Activated naive CD8-positive, alpha-beta T cell treated with anti-CD3 and anti-CD28 coated beads, Interleukin-2, amount 50 U/mL, for 24 hours (primary cell): ENCODE measurements around the gene C5orf15.

Experiments
- ATAC-seq: fragments of 150-1000 bp; cut with Tn5 transposase; one replicate; pipeline ENCODE4 v1.10.0; 2021
- DNase-seq: peaks from one replicate; pipeline ENCODE4 v3.0.0; 2021
- H3K27ac Mint-ChIP-seq: one replicate; pipeline ENCODE4 v1.8.0; 2021; ENCODE audit warnings: mild to moderate bottlenecking, mixed read lengths
- H3K27me3 Mint-ChIP-seq: one replicate; pipeline ENCODE4 v1.8.0; 2021; ENCODE audit warnings: mixed read lengths
- H3K36me3 Mint-ChIP-seq: one replicate; pipeline ENCODE4 v1.8.0; 2021; ENCODE audit warnings: low read depth, mixed read lengths
- H3K4me1 Mint-ChIP-seq: one replicate; pipeline ENCODE4 v1.8.0; 2021; ENCODE audit warnings: mixed read lengths
- H3K4me3 Mint-ChIP-seq: one replicate; pipeline ENCODE4 v1.8.0; 2021; ENCODE audit warnings: mild to moderate bottlenecking, moderate library complexity, mixed read lengths
- H3K9me3 Mint-ChIP-seq: one replicate; pipeline ENCODE4 v1.8.0; 2021; ENCODE audit warnings: mixed read lengths

C5orf15 gene

DNA sequence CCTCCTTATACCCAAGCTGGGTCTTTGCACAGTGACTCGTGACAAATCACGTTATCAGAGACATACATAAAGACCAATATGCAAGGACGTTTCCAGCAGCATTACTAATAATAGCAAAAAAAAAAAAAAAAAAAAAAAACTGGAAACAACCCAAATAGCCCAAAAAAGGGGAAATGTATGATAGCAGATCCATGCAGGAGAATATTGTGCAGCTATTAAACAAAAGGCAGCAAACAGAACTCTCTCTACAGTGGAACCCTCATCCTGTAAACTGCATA is 37.7 kb downstream of the C5orf15 start:
- no peak for ATAC-seq
- peak overlapping the region; percentile 49 for H3K4me3 Mint-ChIP-seq
- peak overlapping the region; percentile 94 for H3K27ac Mint-ChIP-seq
- H3K9me3 Mint-ChIP-seq = no peaks in the 10 kb centered on the region
- peaks cover 79% of the 10 kb centered on the region for H3K4me1 Mint-ChIP-seq
- peaks cover 2% of the 10 kb centered on the region for H3K36me3 Mint-ChIP-seq
- DNase-seq = no peak
- no peaks in the 10 kb centered on the region for H3K27me3 Mint-ChIP-seq

DNA sequence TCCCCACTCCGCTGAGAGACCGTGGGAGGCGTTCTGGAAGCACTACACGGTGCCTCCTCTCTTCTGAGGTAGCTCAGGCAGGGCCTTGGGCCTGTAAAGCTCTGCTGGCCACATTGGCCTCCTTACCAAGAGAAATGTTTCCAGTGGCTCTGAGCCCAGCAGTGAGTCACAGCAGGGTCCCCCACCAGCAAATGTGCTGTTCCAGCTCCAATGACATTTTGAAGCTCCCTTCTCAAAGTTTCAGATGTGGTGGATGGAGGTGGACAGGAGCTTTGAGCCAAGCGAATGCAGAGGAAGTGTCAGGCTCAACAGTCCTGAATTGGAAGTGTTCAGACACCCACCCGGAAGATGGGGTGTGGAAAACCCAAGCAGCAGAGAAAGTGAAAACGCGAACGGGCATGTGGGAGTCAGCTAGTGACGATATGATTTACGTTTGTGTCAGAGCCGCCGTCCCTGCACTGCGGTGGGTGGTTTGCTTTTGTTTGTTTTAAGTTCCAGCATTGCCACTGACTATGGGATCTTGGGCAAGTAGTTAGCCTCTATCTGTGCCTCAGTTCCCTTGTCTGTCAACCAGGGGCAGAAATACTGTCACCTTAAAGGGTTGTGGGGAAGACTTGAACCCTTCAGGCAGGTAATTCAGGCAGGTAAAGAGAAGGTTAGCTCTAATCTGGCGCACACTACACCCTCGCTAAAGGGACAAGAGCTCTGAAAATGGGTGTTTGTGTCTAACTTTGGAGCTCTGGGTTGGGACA is 38.2 kb downstream of the C5orf15 start:
- no peaks in the 10 kb centered on the region for H3K9me3 Mint-ChIP-seq
- DNase-seq = peak; percentile 77
- peak; percentile 87 for ATAC-seq
- no peaks in the 10 kb centered on the region for H3K27me3 Mint-ChIP-seq
- peaks cover 2% of the 10 kb centered on the region for H3K36me3 Mint-ChIP-seq
- peaks cover 79% of the 10 kb centered on the region for H3K4me1 Mint-ChIP-seq
- peak overlapping the region; percentile 49 for H3K4me3 Mint-ChIP-seq
- peak overlapping the region; percentile 94 for H3K27ac Mint-ChIP-seq

DNA sequence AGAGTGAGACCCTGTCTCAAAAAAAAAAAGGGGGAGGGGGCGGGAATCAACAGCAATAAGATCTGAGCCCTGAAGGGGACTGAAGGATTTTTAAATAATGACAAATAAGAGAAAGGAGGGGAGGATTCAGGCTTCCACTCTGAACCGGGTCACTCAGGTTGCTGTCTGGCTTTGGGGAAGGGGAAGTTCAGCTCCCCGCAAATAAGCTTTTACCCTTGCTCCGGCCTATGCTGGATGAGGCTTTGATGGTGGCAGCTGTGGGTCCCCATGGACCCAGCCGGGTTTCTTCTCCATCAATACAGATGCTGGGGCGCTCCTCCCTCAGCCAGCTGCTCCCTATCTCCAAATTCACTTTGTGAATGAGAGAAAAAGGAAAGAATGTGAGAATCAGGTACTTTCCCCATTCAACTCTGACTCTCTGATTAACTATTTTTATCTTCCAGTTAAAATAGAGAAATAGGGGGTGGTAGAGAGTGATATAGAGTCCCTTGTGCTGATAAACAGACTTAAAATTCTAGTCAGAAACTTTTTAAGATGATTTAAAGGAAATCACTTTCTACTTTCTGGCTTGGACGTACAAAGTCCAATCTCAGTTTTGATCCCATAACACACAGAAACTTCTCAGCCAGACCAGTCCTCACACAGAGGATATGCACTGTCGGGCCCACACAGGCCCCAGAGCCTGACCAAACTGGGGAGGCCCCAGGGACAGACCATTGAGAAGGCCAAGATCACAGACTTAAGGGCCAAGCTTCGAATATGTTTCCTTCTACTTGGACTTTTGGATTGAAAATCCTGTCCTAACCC is 39.6 kb downstream of the C5orf15 start:
- Mint-ChIP-seq H3K9me3 (no peaks in the 10 kb centered on the region), H3K27ac (peak overlapping the region; percentile 94), H3K27me3 (peaks cover 3% of the 10 kb centered on the region), H3K4me3 (peak overlapping the region; percentile 42), H3K36me3 (peaks cover 2% of the 10 kb centered on the region), H3K4me1 (peaks cover 76% of the 10 kb centered on the region)
- DNase-seq (no peak), ATAC-seq (no peak)

DNA sequence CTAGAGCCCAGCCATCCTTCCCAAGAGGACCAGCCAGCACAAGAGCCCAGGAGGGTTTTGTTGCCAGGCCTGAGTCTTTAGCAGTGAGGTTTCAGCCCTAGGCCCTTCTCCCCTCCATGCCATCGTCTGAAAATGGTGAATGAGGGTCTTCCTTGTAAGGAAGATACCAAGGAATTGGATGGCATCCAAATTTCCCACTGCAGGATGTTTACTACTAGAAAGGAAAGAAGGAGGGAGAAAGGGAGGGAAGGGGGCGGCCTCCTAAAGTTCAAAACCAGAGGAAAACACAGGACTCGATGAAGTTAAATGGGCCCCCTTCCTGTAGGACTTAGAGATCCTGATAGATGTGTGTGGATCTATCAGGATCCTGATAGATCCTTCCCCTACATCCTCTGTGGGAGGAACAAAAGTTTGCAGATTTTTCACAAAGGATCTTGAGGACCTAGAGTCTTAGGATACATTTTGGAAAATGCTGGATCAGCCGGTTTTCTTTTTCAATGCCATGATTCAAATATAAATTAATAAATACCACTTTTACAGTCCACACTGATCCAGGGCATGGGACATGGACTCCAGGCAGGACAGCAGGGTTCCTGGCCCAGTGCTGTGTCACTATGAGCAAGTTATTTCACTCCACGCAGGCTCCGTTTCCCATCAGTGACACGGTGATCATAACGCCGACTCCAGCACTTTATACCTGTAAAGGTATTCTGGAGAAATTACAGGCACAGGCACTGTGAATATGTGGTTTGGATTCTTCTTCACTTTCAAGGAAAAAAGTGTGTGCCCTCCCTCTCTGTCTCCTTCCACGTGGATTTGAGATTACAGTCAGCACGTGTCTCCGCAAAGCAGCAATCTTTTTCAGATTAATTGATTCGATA is 40.9 kb downstream of the C5orf15 start:
- no peak for ATAC-seq
- H3K4me1 Mint-ChIP-seq = peaks cover 66% of the 10 kb centered on the region

DNA sequence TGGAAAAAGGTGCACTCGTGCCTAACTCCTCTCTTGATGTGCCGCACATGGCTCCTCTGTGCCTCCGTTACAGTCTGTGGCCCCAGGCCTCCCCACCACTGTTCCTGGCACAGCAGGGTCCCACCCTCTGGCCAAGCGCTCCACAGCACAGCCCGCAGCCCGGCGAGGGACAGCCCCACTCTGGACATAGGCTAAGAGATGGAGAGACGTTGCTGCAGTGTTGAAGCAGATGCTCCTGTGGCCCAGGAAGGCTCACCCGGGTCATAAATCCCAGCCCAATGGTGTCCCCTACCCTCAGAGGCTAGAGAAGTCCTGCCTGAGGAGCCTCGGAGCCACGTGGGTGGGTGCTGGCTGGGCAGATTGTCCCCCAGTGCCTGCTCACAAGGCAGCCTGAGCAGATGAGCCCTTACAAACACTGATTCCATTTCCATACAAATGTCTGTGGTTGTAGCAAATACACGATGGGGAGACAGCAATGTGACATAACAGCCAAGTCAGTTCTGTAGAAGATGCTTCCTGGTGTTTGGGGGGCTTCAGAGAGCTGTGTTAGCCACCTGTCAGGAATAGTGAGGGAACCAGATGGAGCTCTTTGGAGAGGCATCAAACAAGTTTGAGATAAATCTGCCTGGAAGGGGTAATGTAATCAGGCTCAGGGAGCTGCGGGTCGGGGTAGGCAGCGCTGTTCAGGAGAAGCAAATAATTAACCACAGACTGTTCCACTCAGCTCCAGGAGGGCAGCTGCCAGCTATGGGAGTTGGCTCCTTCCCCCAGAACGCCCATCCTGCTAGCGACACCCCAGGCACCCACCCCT is 41.7 kb downstream of the C5orf15 start:
- Mint-ChIP-seq H3K9me3 (no peaks in the 10 kb centered on the region), H3K36me3 (no peaks in the 10 kb centered on the region), H3K27ac (peak overlapping the region; percentile 26), H3K4me3 (no peak overlapping the region), H3K4me1 (peaks cover 65% of the 10 kb centered on the region), H3K27me3 (peaks cover 7% of the 10 kb centered on the region)
- ATAC-seq (no peak), DNase-seq (no peak)

More for the DNA sequence above, 40.9 kb downstream of the C5orf15 start:
- H3K27ac Mint-ChIP-seq = peak overlapping the region; percentile 94
- no peak for DNase-seq
- H3K36me3 Mint-ChIP-seq = no peaks in the 10 kb centered on the region
- H3K9me3 Mint-ChIP-seq = no peaks in the 10 kb centered on the region
- H3K27me3 Mint-ChIP-seq = peaks cover 5% of the 10 kb centered on the region
- H3K4me3 Mint-ChIP-seq = no peak overlapping the region

DNA sequence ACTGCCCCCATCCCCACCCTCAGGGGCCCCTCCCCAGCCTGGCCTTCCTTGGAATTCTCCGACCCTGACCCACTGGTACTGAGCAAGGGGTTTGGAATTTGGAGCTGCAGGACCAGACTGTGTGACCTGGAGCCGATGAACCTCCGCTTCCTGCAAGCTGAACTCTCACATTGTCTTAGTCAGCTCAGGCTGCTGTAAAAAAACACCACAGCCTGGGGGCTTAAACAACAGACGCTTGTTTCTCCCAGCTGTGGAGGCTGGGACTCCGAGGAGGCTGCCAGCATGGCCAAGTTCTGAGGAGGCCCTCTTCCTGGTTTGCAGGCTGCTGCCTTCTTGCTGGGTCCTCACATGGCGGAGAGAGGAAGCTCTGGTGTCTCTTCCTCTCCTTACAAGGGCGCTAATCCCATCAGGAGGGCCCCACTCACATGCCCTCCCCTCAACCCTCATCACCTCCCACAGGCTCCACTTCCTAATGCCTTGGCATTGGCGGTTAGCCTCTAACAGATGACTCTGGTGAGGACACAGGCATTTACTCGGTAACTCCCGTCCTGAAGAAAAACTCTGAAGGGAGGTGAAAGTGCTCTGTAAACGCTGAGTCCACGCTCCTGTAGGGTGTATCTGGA is 42.4 kb downstream of the C5orf15 start:
- Mint-ChIP-seq H3K27ac (no peak overlapping the region), H3K27me3 (peaks cover 7% of the 10 kb centered on the region), H3K36me3 (no peaks in the 10 kb centered on the region), H3K9me3 (no peaks in the 10 kb centered on the region), H3K4me1 (peaks cover 61% of the 10 kb centered on the region), H3K4me3 (no peak overlapping the region)
- no peak for ATAC-seq
- no peak for DNase-seq

DNA sequence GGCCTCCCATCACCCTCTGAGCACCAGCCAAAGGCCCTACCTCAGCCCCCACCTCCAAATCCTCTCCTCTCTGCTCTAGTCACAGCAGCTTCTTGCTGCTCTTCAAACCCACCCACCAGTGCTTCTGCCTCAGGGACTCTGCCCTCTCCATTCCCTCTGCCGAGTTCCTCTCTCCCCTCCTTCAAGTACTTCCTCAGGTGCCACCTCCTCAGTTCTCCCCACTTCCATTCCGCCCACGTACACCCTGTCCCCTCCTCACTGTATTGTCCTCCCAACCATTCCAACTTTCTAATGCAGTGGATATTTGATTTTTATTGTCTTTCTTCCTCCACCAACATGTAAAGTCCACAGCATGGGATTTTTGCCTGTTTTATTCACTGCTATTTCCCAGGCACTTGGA is 43.2 kb downstream of the C5orf15 start:
- H3K27me3 Mint-ChIP-seq = peaks cover 9% of the 10 kb centered on the region
- no peak overlapping the region for H3K4me3 Mint-ChIP-seq
- no peaks in the 10 kb centered on the region for H3K9me3 Mint-ChIP-seq
- H3K36me3 Mint-ChIP-seq = no peaks in the 10 kb centered on the region
- H3K27ac Mint-ChIP-seq = no peak overlapping the region
- H3K4me1 Mint-ChIP-seq = peaks cover 61% of the 10 kb centered on the region
- no peak for DNase-seq
- no peak for ATAC-seq

DNA sequence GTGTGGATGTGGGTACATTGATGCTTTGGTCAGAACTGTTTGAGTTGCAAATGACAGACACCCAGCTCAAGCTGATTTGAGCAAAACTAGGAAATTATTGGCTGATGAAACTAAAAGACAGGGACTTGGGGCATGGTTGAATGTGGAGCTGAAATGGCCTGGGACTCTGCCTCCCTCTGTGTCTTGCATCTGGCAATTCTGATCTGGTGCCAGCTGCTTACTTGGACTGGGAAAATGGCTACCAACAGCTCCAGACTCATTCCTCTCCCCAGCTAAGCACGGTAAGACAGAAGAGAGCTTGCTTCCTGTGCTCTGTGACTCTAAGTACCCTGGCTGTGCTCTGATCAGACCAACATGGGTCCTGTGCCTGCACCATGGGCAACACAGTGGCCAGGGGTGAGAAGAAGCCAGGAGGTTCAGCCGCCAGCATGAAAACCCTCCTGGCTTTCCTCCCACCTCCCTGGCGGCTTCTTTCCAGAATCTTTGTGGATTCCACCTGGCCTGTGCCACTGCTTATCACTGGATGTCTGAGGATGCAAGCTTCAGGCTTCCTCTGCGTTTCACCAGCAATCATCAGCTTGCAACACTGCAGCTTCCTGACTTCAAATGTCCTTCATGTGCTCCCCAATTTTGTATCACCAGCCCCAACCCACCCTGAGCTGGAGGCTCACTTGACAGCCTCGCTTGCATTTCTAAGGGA is 44.1 kb downstream of the C5orf15 start:
- no peak for ATAC-seq
- H3K36me3 Mint-ChIP-seq = no peaks in the 10 kb centered on the region

DNA sequence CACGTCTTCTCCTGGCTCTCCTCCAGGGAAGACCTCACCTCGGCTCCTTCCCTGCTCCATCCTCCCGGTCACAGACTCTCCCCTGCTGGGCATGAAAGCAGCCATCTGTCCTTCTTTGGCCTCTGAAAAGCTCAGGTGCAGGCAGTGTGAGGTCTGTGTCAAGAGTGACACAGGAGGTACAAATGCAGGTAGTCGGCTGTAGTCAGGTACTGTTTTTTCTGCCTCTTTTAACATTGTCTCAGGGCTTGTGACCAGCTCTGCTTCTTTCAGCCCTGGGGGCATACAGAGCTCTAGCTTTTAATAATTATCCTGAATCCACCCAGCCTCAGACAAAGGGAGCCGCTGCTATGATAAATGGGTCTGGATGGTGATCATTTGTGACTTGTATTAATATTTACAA is 46.4 kb downstream of the C5orf15 start:
- no peak for DNase-seq
- H3K4me1 Mint-ChIP-seq = peaks cover 53% of the 10 kb centered on the region
- no peaks in the 10 kb centered on the region for H3K36me3 Mint-ChIP-seq
- H3K27ac Mint-ChIP-seq = no peak overlapping the region
- no peaks in the 10 kb centered on the region for H3K9me3 Mint-ChIP-seq
- H3K27me3 Mint-ChIP-seq = peaks cover 9% of the 10 kb centered on the region
- no peak overlapping the region for H3K4me3 Mint-ChIP-seq
- ATAC-seq = no peak

More for the DNA sequence above, 44.1 kb downstream of the C5orf15 start:
- no peak overlapping the region for H3K4me3 Mint-ChIP-seq
- DNase-seq = no peak
- H3K4me1 Mint-ChIP-seq = peaks cover 61% of the 10 kb centered on the region
- no peaks in the 10 kb centered on the region for H3K9me3 Mint-ChIP-seq
- peaks cover 9% of the 10 kb centered on the region for H3K27me3 Mint-ChIP-seq
- no peak overlapping the region for H3K27ac Mint-ChIP-seq

DNA sequence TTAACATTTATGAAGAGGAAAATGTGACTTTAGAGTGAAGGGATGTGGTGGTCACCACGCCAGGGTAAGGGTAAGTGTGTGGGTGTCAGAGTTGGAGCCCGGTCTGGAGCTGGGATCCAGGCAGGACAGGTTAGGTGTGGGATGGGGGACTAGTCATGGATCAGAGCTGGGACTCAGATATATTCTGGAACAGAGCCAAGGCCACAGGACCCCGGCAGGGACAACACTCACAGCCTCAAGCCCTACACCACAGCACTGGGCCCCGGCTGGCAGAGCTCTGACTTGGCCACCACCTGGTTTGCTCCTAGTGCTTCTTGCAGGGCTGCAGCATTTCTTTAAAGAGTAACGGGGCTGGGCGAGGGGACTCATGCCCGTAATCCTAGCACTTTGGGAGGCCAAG is 47.4 kb downstream of the C5orf15 start:
- no peak for DNase-seq
- H3K9me3 Mint-ChIP-seq = no peaks in the 10 kb centered on the region
- peaks cover 9% of the 10 kb centered on the region for H3K27me3 Mint-ChIP-seq
- no peaks in the 10 kb centered on the region for H3K36me3 Mint-ChIP-seq
- peak overlapping the region; percentile 15 for H3K4me3 Mint-ChIP-seq
- H3K4me1 Mint-ChIP-seq = peaks cover 49% of the 10 kb centered on the region
- H3K27ac Mint-ChIP-seq = peak overlapping the region; percentile 70
- ATAC-seq = peak; percentile 42

DNA sequence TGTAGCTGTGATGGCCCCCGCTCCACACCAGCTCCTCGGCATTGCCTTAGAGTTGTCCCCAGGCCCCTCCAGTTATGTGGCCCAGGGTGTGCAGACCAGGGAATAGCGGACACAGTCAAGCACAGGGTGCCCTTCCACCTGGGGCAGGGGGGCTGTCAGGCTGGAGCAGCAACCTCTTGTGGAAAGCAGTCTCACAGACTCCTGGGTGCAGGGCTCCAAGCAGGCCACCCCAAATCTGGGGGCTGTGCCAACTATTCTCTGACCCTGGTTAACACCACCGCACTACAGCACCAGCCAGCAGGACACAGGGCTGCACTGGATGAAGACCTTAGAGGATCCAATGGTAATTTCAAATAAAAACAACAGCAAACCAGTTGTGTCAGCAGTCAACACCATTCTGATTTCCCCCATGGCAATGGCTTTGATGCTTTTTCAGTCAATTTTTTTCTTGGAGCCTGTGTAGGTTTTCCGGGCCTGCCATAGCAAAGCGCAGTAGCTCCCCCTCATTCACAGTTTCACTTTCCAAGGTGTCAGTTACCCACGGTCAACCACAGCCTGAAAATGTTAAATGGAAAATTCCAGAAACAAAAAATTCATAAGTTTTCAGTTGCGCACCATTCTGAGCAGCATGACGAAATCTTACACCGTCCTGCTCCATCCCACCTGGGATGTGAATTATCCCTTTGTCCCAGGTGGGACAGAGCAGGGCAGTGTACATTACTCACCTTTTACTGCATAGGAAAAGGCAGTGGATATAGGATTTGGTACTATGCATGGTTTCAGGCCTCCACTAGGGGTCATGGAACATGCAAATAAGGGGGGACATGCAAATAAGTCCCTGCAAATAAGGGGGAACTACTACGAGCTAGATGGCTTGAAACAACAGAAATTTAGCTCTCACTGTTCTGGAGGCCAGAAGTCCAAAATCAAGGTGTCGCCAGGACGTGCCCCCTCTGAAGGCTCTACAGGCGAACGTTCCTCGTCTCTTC is 49.0 kb downstream of the C5orf15 start:
- Mint-ChIP-seq H3K9me3 (no peaks in the 10 kb centered on the region), H3K36me3 (no peaks in the 10 kb centered on the region), H3K4me3 (peak overlapping the region; percentile 31), H3K27ac (peak overlapping the region; percentile 70), H3K4me1 (peaks cover 42% of the 10 kb centered on the region), H3K27me3 (peaks cover 9% of the 10 kb centered on the region)
- DNase-seq = no peak
- peak; percentile 34 for ATAC-seq

DNA sequence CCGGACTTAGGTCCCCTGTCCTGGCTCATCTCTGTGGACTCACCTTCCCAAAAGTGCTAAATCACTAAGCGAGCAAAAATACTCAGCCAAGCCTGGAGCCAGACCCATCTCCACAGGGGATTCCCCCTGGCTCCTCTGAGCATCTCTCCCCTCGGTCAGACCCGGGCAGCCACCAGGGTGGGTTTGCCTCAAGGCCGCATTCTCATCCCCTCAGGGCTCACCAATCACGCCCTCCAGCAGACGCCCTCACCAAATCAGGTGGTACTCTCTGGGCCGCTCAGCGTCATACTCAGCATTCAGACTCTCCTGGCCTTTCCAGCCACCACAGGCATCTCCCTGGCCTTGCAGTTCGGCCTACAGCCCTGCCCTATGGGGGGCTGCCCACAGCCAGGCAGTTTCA is 49.7 kb downstream of the C5orf15 start:
- DNase-seq (no peak), ATAC-seq (no peak)
- Mint-ChIP-seq H3K4me3 (no peak overlapping the region), H3K4me1 (peaks cover 38% of the 10 kb centered on the region), H3K27me3 (peaks cover 6% of the 10 kb centered on the region), H3K9me3 (no peaks in the 10 kb centered on the region), H3K36me3 (no peaks in the 10 kb centered on the region), H3K27ac (peak overlapping the region; percentile 70)
